ENCODE results near the gene PFKFB4.

PFKFB4 gene

GRCh38 chr3:48598323-48599076 lies 41.9 kb upstream of the PFKFB4 start:
- H3K4me3 ChIP-seq (ENCODE audit: control insufficient read depth, low read depth, low read length), result peak overlapping the region; percentile 24
- DNase-seq (ENCODE audit: low read depth), result peak; percentile 88
- TF ChIP-seq CTCF (IDR thresholded peaks at IDR 0.05; ENCODE audit: control insufficient read depth, insufficient read depth, low read depth, low read length, missing control alignments), result peak; percentile 8

- no peak overlapping the region for H3K4me3 ChIP-seq (ENCODE audit: control insufficient read depth, low read depth, low read length)
- TF ChIP-seq CTCF (IDR thresholded peaks at IDR 0.05; ENCODE audit: control insufficient read depth, insufficient read depth, low read depth, low read length, missing control alignments), result no peak
- no peak for DNase-seq (ENCODE audit: low read depth)
These were observed 40.8 kb upstream of the PFKFB4 start for GRCh38 chr3:48597408-48597800.

GRCh38 chr3:48596676-48597407 lies 40.2 kb upstream of the PFKFB4 start:
- no peak for TF ChIP-seq CTCF (IDR thresholded peaks at IDR 0.05; ENCODE audit: control insufficient read depth, insufficient read depth, low read depth, low read length, missing control alignments)
- no peak overlapping the region for H3K4me3 ChIP-seq (ENCODE audit: control insufficient read depth, low read depth, low read length)
- no peak for DNase-seq (ENCODE audit: low read depth)

GRCh38 chr3:48596157-48596556 lies 39.6 kb upstream of the PFKFB4 start:
- no peak for TF ChIP-seq CTCF (IDR thresholded peaks at IDR 0.05; ENCODE audit: control insufficient read depth, insufficient read depth, low read depth, low read length, missing control alignments)
- H3K4me3 ChIP-seq (ENCODE audit: control insufficient read depth, low read depth, low read length), result no peak overlapping the region
- DNase-seq (ENCODE audit: low read depth), result no peak

- no peak for TF ChIP-seq CTCF (IDR thresholded peaks at IDR 0.05; ENCODE audit: control insufficient read depth, insufficient read depth, low read depth, low read length, missing control alignments)
- peak; percentile 72 for DNase-seq (ENCODE audit: low read depth)
- peak overlapping the region; percentile 62 for H3K4me3 ChIP-seq (ENCODE audit: control insufficient read depth, low read depth, low read length)
These were observed 39.0 kb upstream of the PFKFB4 start for GRCh38 chr3:48595526-48596121.

- DNase-seq (ENCODE audit: low read depth), result no peak
- H3K4me3 ChIP-seq (ENCODE audit: control insufficient read depth, low read depth, low read length), result peak within 1 kb of the TSS; percentile 62
- no peak for TF ChIP-seq CTCF (IDR thresholded peaks at IDR 0.05; ENCODE audit: control insufficient read depth, insufficient read depth, low read depth, low read length, missing control alignments)
These were observed 38.5 kb upstream of the PFKFB4 start, which contains the start of gene COL7A1 for GRCh38 chr3:48595075-48595525. COL7A1 (minus strand) TSS chr3:48595329; CDS start chr3:48595159, 170 bp downstream.

Measured in AG09309 (cell line).